Stimulated activated CD4-positive, alpha-beta T cell treated with anti-CD3 and anti-CD28 coated beads, Interleukin-4, amount 100 ng/mL, for 24 hours (primary cell): ENCODE measurements around the gene COL12A1.

Experiments used
- DNase-seq: peaks from one replicate; pipeline ENCODE4 v3.0.0-alpha.2; 2020

COL12A1 gene

DNA sequence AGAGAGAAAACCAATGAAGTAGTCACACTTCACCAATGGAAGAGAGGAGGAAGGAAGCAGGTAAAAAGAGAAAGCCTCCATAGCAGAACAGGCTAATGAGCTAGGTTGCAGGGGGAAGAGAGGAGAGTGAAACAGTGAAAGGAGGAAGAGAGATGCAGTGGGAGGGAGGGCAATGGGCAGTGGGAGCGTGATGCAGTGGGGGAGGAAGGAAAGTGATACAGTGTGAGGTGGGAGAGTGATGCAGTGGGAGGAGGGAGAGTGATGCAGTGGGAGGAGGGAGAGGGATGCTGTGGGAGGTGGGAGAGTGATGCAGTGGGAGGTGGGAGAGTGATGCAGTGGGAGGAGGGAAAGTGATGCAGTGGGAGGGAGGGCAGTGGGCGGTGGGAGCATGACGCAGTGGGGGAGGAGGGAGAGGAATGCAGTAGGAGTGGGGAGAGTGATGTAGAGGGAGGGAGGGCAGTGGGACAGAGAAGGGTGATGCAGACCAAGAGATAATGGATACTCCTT, 29.7 kb downstream of the COL12A1 start:
- DNase-seq: no peak

DNA sequence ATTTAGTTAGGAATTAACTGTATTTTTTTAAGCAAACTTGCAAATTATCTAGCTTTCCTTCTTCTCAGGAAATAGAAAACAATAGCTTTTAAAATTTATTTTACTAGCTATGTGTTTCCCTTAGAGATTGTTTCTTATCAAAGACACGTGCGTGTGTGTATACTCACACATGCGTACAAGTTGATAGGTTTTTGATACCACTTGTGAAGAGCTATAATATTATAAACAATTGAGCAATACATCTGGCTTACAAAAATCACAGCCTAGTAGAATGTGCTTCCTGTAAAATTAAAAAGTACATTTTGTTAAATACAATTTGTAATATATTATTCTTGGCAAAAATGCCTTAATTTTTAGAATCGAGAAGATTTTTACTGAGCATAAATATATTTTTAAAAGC, 33.9 kb downstream of the COL12A1 start:
- DNase-seq: no peak

DNA sequence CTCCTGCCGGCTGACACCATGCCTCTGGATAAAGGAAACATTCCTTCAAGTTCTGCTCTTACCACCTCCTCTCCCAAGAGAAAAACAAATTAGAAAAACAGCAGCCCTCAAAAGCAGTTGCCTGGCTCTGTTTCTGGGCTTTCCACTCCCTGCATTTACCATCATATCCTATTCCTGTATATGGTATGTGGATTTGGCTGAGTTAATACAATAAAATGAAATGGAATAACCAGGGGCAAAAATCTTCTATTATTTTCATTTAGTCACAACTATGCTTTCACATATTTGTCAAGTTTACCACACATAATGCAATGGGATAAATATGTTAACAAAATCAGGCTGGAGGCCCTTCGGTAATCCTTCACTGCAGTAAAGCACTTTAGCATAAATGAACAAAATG, 34.3 kb downstream of the COL12A1 start:
- no peak for DNase-seq

DNA sequence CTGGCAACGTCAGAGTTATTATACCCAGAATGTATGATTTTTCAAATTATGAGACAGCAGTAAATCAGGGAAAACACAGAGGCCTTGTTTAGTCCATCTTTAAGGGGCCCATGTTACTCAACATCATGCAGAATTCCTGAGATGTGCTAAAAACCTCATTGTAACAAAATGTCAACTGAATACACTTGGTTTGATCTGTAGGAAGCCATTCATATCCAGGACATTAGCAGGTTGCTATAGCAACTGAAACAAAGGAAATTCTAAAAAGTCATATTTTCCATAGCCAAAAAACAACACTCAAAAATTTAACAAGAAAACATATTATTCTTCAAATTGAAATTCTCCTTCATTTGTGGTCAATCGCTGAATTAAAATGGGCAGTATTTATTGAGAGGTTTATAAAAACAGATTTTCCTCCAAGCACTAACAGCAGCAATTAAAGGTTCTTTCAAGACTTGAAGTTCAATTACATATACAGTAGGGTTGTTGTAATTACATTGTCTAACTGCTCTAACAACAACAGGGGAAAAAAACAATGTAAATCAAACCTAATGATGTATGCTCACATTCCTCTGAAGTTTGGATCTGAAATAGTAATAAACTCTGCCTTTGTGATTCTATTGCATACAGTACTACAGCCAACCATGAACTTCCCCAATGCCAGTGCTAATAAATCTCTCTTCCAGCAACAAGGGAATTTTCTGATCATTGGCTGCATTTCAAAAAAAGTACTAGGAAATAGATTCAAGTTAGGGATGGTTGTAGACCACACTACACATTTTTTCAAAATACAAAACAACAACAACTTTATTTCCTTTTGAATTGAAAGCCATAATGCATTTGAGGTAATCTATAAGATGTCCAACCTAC, 34.9 kb downstream of the COL12A1 start:
- DNase-seq: no peak

DNA sequence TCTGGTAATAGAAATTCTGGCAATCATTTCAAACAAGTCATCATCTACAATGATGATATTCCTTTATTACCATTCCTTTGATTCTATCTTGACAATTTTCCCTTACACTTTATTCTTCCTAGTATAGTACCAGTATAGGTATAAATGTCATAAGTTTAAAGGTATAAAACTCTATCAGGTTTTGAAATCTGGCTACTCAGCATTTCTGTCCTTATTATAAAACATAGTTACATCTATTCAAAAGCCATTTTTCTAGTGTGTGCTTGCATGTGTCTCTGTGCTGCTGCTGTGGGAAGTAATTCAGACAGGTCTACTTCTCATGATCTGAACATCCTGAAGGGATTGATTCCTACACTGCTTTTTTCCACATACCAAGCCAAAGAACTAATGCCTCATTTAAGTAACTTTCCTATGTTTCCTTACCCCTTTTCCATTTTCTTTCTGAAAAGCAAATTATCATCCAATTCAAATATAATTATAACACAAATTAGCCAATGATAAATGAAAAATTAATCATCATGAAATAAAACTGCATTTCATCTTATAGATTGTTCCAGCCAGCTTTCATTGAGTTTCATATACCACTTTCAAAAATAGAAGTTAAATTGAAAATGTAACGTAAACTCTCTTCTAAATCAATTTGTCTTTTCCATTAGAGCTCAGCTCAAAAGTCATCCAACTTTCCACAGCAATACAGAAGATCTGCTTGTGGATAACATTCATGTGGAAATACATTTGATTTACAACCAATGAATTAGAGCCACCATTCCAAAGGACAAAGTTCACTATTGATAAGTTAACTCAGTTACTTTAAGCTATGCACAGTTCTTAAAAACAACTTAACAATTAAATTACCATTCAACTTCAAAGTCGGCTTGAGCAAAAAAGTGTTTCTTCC, 35.9 kb downstream of the COL12A1 start:
- no peak for DNase-seq

DNA sequence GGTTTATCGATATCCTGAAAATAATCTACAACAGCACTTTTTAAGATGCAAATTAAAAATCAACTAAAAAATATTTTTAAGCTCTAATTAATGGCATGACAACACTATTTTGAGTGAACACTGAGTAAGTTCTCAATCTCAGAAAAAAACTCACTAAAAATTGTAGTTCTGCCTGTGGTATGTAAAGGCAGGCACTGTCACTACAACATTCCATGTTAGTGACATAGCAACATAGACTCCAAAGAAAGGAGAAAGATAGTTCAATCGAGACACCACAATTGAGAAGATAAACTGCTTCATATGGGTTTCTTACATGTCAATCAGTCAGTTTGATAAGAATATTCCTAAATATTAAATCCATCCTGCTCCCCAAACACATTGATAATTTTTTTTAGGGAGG, 38.0 kb downstream of the COL12A1 start:
- no peak for DNase-seq

DNA sequence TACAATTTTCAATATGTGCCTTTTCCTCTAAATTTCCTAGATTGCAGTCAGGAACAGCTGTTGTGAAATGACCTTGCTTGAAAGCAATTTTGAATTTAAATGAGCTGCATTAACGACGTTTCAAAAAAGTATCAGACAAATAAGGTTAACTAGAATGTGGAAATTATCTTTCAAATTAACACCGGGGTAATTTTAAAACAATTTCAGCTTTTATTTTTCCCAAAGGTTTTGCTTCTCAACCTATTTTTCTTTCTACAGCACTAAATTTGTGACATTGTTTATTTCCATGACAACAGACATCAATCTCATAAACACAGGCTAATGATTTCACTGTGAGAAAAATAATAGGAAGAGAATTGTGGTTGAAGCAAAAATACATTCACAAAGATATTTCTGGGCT, 38.5 kb downstream of the COL12A1 start:
- DNase-seq: no peak

DNA sequence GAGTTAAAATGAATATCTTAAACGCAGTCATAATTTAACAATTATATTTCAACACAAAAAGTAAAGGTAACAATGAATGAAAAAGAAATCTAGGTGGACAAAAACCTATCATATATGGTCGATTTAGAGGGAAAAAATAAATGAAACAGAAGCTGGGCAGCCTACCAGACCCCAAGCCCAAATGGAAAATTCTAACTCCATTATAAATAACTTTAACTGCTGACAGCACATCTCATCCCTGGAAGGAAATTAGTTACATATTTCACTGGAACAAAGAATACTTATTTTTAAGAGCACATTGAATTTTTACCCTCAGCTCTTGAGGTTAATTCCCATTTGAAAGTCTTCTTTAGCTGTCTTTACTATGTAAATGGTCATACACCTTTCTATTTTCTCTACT, 39.1 kb downstream of the COL12A1 start:
- no peak for DNase-seq

DNA sequence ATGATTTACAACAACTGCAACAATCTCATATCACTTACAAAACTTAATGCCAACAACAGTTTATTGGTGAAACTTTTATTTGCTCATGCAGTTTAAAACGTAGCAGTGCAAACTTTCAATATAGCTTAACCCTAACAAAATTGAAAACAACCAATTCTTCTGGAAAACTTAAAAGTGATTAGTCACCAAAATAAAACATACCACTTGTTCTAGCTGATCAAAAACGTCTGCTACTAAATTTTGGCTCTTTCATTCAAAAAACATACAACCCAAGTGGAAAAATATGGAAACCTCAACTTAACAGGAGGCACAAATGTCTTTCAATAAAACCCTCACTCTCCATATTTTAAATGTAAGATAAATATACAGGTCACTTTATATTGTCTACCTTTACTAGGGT, 39.6 kb downstream of the COL12A1 start:
- DNase-seq: no peak

DNA sequence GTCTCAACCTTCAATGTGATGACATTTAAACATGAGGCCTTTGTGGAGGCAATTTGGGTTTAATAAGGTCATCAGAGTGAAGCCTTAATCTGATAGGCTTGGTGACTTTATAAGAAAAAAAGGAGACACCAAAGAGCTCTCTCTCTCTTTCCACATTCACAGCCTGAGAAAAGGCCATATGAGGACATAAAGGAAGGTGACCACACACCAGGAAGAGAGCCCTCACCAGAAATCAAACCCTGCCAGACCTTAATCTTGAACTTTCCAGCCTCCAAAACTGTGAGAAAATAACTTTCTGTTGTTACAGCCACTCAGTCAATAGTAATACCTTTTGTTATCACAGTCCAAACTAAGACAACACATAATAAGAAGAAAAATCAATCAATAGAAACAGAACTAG, 47.7 kb downstream of the COL12A1 start:
- DNase-seq: no peak

DNA sequence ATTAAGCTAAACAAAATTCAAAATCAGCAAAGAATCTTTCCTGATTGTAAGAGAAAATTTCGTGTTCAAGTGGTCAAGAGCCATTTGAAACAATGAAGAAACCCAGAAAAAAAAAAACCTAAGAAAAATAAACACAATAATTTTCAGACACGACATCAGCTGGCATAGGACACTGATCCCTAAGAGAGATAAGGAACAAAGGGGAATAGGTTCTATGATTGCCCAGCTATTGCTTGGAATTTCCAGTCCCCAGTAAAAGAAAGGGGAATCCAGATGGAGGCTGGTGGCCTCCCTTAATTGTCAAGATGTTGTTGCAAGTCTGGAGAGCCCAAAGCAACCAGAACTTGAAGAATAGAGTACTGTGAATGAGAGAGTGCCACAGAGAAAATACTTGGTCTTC, 48.5 kb downstream of the COL12A1 start:
- no peak for DNase-seq

DNA sequence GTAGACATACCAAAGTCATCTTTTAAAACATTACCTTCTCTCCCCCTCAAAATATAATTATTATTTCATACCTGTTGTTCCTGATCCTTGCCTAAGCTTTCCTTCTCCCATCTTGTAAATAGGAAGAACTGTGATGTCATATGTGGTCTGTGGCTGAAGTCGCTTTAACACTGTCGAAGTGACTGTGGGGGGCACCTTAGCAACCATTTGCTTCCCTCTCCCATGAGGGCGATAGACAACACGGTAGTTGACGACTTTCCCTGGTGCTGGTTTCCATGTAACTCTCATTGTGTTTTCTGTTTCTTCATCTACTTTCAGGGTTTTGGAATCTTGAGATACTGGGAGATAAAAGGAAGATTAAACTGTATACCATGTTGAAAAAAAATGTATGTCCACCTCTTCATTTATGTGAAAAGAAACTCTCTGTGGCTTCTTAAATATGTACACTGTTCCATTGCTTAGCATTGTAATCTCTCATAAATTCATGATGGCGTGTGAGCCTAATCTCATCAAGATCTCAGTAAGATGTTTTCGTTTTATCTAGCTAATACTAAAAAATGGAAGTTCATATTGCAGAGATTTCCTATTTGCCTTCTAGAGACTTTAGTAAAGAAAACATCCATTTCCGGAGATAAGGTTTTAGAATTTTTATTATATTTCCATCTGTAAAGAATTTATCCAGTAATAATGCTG, 49.5 kb downstream of the COL12A1 start:
- DNase-seq: no peak

DNA sequence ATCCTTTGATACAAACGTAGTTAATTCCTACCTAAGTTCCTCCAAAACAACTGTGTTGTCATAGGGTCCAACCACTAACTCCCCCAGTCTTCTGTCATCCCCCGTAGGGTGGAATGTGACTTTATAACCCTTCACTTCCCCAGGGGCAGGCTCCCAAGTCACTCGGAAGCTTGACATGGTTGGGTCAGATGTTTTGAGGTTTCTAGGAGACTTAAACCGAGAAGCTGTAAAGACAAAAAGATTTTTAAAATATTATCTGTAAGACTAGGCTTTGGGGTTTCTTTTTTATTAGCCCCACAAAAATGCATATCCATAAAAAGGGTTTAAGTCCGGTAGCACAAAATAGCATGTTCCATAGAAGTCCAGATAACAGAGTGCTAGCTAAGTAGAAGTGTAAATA, 50.2 kb downstream of the COL12A1 start:
- no peak for DNase-seq

DNA sequence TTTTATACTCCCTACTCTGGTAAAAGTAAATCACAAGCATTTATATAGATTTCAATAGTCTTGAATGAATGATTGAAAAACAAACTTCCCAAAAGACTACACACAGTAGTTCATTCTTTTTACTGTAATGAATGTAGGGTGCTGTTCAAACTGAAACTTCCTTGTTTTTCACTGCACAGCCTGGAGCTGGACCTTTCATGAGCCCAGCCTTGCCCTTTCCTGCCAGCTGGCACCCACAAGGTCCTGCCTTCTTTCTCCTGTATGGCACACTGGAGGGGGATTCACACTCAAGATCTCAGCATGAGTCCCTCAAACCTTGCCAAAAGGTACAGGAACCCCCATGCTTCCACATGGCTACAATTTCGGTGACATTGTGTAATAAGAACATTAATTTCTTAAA, 50.9 kb downstream of the COL12A1 start:
- no peak for DNase-seq

DNA sequence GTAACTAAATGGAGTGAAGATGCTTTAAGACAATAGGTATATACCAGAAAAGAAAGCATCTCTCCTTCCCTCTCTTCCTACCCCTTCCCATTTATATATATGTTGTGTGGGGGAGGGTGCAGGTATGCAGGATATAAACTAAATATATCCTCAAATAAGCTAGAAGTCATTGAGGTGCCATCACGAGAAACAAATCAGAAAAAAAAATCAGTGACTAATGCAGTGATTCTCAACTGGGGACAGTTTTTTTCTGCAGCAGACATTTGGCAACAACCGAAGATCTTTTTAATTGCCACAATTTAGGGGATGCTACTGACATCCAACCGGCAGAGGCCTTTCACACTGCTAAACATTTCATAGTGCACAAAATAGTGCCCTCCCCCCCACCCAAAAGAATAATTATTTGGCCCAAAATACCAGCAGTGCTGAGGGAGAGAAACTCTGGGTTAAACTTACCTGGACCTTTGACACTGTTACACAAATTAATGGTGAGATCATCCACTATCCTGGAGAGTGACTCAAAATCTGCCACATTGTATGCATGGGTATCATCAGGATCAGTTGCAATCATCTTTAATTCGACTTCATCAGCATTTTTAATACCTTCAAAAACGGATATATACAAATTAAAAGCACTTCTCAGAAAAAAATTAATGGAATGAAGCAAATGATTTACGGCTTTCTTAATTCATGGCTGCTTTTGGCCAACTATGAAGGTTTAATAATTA, 55.0 kb downstream of the COL12A1 start:
- DNase-seq: no peak

DNA sequence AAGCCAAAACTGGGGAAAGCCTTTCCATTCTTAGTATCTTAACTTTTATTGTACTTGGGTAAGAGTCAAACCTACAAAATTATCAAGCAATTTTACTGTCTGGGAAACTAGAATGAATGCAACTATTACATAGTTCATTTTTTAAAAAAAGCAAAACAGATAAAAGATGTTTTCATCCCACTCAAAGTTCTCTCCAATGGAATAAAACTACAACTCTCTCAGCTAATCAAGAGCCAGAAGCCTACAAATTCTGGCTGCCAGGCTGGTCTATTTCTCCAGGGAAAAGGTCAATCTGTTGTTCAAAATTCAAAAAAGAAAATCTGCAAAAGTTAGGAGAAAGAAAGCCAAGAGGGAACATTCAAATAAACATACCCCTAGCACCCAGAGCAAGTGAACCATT, 56.2 kb downstream of the COL12A1 start:
- DNase-seq: no peak

DNA sequence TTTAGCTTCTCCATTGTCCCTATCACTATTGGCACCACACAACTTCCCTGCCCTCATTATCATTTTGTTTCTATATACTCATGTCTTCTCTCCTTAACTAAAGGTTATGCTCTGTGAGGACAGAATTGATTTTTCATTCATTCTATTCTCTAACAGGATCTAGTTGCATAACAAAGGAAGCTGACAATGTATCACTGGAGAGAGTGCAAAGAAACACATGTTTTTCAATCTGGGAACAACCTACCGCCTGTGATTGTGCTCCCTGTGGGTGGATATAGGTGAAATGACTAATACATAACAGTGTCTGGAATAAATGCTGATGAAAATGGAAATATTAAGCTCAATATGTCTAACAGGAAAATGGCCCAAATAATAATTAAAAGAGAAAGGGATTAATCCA, 56.6 kb downstream of the COL12A1 start:
- DNase-seq: no peak

DNA sequence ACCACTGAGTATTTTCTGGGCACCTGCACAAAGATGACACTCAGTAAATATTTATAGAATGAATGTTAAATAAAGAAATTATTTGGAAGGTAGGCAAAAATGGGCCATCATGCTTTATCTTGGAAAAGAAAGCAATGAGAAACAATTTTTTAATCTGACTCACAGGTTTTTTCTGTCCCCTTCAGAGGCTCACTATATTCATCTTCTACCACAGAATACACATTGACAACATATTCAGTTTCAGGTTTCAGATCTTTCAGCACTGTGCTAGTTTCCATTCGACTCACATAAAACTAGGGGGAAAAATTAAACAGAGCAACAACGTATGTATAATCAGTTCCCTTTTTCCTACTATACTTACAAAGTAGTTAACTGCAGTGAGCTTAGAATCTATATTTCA, 58.3 kb downstream of the COL12A1 start:
- DNase-seq: no peak

DNA sequence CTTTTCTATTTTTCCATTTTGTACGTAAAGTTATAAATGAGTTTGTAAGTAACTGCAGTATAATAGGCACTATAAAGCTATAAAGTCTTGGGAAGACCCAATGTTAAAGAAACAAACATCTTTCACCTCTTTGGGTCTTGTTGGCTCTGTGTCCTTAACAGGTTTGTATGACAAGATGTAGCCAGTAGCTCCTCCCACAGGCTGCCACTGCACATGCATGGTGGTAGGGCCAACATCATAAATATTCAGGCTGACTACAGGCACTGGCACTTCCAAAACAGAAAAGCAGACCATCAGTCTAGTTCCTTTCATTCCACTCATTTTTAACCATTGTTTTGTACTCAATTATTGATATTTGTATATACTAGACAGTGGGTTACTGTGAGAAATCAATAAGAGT, 59.9 kb downstream of the COL12A1 start:
- no peak for DNase-seq

DNA sequence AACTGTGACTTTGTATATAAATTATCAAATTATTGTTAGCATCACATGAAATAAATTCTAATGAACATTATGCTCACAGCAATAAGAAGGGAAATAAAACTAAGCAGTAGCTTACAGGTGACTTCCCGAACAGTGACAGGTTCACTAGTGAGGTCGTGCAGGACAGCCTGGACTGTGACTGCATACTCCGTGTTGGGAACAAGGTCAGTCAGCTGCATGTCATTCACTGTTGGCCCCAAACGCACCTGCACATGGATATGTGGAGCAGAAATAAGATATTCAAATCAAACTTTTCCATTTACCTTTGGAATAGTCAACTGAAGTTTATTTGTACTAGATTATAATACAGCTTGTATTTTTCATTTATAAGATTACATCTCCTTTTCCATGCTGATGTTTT, 60.6 kb downstream of the COL12A1 start:
- no peak for DNase-seq

DNA sequence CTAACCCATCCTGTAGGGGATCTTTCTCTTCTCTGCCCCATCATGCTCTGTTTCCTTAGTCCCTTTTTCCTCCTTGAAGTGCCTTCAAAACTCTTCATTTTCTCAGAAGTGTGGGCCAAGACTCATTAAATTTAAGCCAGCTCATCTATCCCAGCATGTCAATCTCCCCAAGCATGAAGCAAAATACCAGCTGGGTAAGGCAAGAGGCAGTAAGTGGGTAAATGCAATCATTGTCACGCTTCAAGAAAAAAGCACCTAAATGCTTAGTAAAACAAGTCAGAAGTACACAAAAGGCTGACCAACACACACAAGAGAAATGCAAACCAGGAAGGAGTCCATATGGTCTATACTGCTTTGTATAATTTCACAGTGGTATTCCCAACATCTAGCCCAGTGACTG, 61.5 kb downstream of the COL12A1 start:
- no peak for DNase-seq

DNA sequence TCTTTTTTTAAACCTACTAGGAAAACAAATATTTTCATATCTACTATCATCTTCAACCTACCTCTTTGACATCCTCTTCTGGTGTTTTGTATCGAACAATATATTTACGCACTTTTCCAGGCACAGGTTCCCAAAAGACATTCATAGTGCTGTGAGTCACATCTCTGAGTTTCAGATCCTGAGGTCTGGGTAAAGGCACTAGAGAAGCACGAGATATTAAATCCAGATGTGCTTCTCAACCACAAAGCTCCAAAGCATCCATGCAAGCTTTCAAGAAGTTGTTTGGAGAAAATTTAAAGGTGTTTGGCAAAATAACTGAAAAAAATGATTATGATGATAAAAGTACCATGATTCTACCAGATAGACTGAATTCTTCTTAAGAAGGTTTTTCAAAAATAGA, 62.7 kb downstream of the COL12A1 start:
- DNase-seq: no peak

DNA sequence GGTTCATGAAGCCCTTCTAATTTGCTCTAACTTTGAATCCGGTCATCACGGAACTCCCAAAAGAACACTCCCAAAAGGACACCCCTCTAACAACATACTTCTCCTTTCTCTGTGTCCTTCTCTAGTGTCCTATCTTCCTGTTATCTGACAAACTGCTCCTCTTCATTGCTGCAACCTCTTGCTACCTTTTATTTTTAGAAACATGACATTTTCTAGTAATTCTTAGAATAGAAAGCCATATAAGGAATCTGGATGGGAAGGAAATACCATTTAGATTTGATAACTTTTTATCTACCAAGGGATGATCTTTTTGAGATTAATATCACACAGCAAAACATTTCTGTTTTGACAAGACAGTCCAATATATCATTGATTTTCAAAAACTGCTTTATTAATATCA, 63.1 kb downstream of the COL12A1 start:
- no peak for DNase-seq
